ENCODE measurements around the gene ATPAF2.

ATPAF2 gene

GRCh38 chr17:17990282-17990681 is 48.7 kb downstream of the ATPAF2 start:
- Histone ChIP-seq H3K27ac (ENCODE audit: low read depth, low read length, poor library complexity, severe bottlenecking) (no peak overlapping the region), H3K4me3 (ENCODE audit: low read depth, low read length, poor library complexity, severe bottlenecking) (no peak overlapping the region), H3K4me1 (ENCODE audit: insufficient read depth, low read length, severe bottlenecking) (no peaks in the 10 kb centered on the region), H3K9me3 (ENCODE audit: low read length) (no peaks in the 10 kb centered on the region), H3K27me3 (ENCODE audit: insufficient read depth, low read length) (peaks cover 12% of the 10 kb centered on the region; the same call in 1 of the 2 replicates), H4K20me1 (ENCODE audit: insufficient read depth, low read length) (no peaks in the 10 kb centered on the region), H3K4me2 (ENCODE audit: low read length) (no peak overlapping the region), H2AFZ (ENCODE audit: low read length) (no peak overlapping the region), H3K9ac (ENCODE audit: low read length) (no peak overlapping the region), H3F3A (ENCODE audit: insufficient read depth, low read length) (no peaks in the 10 kb centered on the region), H3K9me2 (ENCODE audit: low read depth, low read length) (no peaks in the 10 kb centered on the region), H3K79me2 (ENCODE audit: insufficient read depth, low read length) (no peaks in the 10 kb centered on the region), H3K36me3 (ENCODE audit: insufficient read depth, low read length) (no peaks in the 10 kb centered on the region)
- TF ChIP-seq EZH2 (IDR thresholded peaks at IDR 0.05; ENCODE audit: borderline replicate concordance, low read length) = no peak
- TF ChIP-seq CTCF (IDR thresholded peaks at IDR 0.05; ENCODE audit: low read length) = no peak

GRCh38 chr17:17989618-17990017 is 49.4 kb downstream of the ATPAF2 start:
- no peaks in the 10 kb centered on the region for H3K9me3 ChIP-seq (ENCODE audit: low read length)
- no peak overlapping the region for H3K9ac ChIP-seq (ENCODE audit: low read length)
- no peak for TF ChIP-seq EZH2 (IDR thresholded peaks at IDR 0.05; ENCODE audit: borderline replicate concordance, low read length)
- TF ChIP-seq CTCF (IDR thresholded peaks at IDR 0.05; ENCODE audit: low read length) = no peak
- no peak overlapping the region for H3K4me3 ChIP-seq (ENCODE audit: low read depth, low read length, poor library complexity, severe bottlenecking)
- no peaks in the 10 kb centered on the region for H3F3A ChIP-seq (ENCODE audit: insufficient read depth, low read length)
- H3K27ac ChIP-seq (ENCODE audit: low read depth, low read length, poor library complexity, severe bottlenecking) = no peak overlapping the region
- H3K27me3 ChIP-seq (ENCODE audit: insufficient read depth, low read length) = peaks cover 12% of the 10 kb centered on the region; the same call in 1 of the 2 replicates
- no peaks in the 10 kb centered on the region for H3K79me2 ChIP-seq (ENCODE audit: insufficient read depth, low read length)
- no peaks in the 10 kb centered on the region for H3K4me1 ChIP-seq (ENCODE audit: insufficient read depth, low read length, severe bottlenecking)
- no peak overlapping the region for H3K4me2 ChIP-seq (ENCODE audit: low read length)
- no peaks in the 10 kb centered on the region for H4K20me1 ChIP-seq (ENCODE audit: insufficient read depth, low read length)
- no peaks in the 10 kb centered on the region for H3K36me3 ChIP-seq (ENCODE audit: insufficient read depth, low read length)
- H2AFZ ChIP-seq (ENCODE audit: low read length) = no peak overlapping the region
- H3K9me2 ChIP-seq (ENCODE audit: low read depth, low read length) = no peaks in the 10 kb centered on the region

- TF ChIP-seq CTCF (IDR thresholded peaks at IDR 0.05; ENCODE audit: low read length) = no peak
- H3K36me3 ChIP-seq (ENCODE audit: insufficient read depth, low read length) = no peaks in the 10 kb centered on the region
- H3K4me2 ChIP-seq (ENCODE audit: low read length) = no peak overlapping the region
- H2AFZ ChIP-seq (ENCODE audit: low read length) = no peak overlapping the region
- H3K4me1 ChIP-seq (ENCODE audit: insufficient read depth, low read length, severe bottlenecking) = no peaks in the 10 kb centered on the region
- no peaks in the 10 kb centered on the region for H3K9me2 ChIP-seq (ENCODE audit: low read depth, low read length)
- H3K79me2 ChIP-seq (ENCODE audit: insufficient read depth, low read length) = no peaks in the 10 kb centered on the region
- no peaks in the 10 kb centered on the region for H4K20me1 ChIP-seq (ENCODE audit: insufficient read depth, low read length)
- H3K9me3 ChIP-seq (ENCODE audit: low read length) = no peaks in the 10 kb centered on the region
- H3F3A ChIP-seq (ENCODE audit: insufficient read depth, low read length) = no peaks in the 10 kb centered on the region
- no peak overlapping the region for H3K4me3 ChIP-seq (ENCODE audit: low read depth, low read length, poor library complexity, severe bottlenecking)
- no peak overlapping the region for H3K27ac ChIP-seq (ENCODE audit: low read depth, low read length, poor library complexity, severe bottlenecking)
- H3K27me3 ChIP-seq (ENCODE audit: insufficient read depth, low read length) = peaks cover 12% of the 10 kb centered on the region; the same call in 1 of the 2 replicates
- no peak overlapping the region for H3K9ac ChIP-seq (ENCODE audit: low read length)
Measured at GRCh38 chr17:17989081-17989480, 49.9 kb downstream of the ATPAF2 start.

All from OCI-LY1 (cell line).